ENCODE measurements around the gene SHISAL1. TPM values are rescaled to one million over a fixed set of nuclear protein-coding genes. Genes with fewer than 3 reads are reported as not detected.

SHISAL1 gene
- total and polyA plus RNA-seq, 10 of the 15 experiments (the other 5 are each of a cell fraction or from before 2014, with no cell fraction given): not detected

DNA sequence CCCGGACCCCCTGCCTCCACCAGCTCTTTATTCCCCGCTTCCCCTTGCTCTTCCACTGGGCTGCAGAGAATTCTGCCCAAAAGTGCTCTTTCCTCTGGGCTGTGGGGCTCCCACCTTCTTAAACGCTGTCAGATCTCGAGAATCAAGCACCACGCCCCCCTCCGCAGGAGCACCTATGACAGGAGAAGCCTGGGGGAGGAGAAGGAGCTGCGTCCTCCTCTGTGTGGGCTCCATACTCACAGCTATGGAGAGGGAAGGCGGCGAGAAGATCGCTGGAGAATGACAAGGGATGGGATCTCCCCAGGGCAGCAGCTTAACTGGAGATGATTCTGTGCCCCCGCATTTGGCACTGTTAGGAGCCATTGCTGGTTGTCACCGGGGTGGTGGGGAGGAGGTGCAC, 19.7 kb downstream of the SHISAL1 start:
- CTCF ChIA-PET: interaction anchor here (0.7 kb wide), 1 partner anchor 373 kb away, joined by 4 read pairs; no protein-coding TSS in a partner anchor
- intact Hi-C loops (cut with micrococcal nuclease; ENCODE audit: unreplicated experiment): no loop called here
- POLR2A ChIA-PET: no interaction called here

GRCh38 chr22:44292521-44292920, 20.2 kb downstream of the SHISAL1 start:
- POLR2A ChIA-PET: no interaction called here
- FAIRE-seq: no peak
- H3K9me3 ChIP-seq (replicated peaks; ENCODE audit: control insufficient read depth, insufficient read depth, low read length): no peaks in the 10 kb centered on the region; the same call in 2 of the 3 replicates
- no TSS peak for BruUV-seq (replicated peaks)
- RAD21 ChIA-PET (ENCODE audit: unreplicated experiment): no interaction called here
- H3K27ac ChIP-seq (ENCODE audit: control insufficient read depth, insufficient read depth): no peak overlapping the region
- 0 out of 2 replicates have a peak, but pooled peaks cover 2% of the 10 kb centered on the region for H4K20me1 ChIP-seq (ENCODE audit: control insufficient read depth, insufficient read depth)
- H3K4me2 ChIP-seq (ENCODE audit: control insufficient read depth, insufficient read depth): no peak overlapping the region
- no peaks in the 10 kb centered on the region; a peak in 1 of 4 replicates for H3K27me3 ChIP-seq (replicated peaks in 1 of 2; ENCODE audit: control insufficient read depth in 2 of 2, insufficient read depth in 2 of 2, low read length in 1 of 2)
- H3K4me3 ChIP-seq: no peak overlapping the region
- intact Hi-C loops (cut with micrococcal nuclease; ENCODE audit: unreplicated experiment) (no loop called here), in situ Hi-C loops (cut with MboI) (no loop called here)
- no peaks in the 10 kb centered on the region for H3K4me1 ChIP-seq (ENCODE audit: control insufficient read depth, insufficient read depth, low read length)
- ATAC-seq: no peak
- no peak overlapping the region for H3K9ac ChIP-seq (ENCODE audit: control insufficient read depth, insufficient read depth, low read length)
- no peaks in the 10 kb centered on the region for H3K79me2 ChIP-seq (ENCODE audit: control insufficient read depth, insufficient read depth, low read length)
- no peaks in the 10 kb centered on the region for H3K36me3 ChIP-seq (ENCODE audit: control insufficient read depth in 2 of 2, insufficient read depth in 2 of 2, low read length in 1 of 2)
- WGBS (ENCODE audit: insufficient coverage, insufficient replicate concordance, low lambda C conversion rate, missing lambda C conversion rate): 29% methylated on average over 10 of the region's 10 CpGs
- no peak for DNase-seq (ENCODE audit: low read depth, low spot score)
- CTCF ChIA-PET: interaction anchor here (0.7 kb wide), 1 partner anchor 374 kb away, joined by 4 read pairs; no protein-coding TSS in a partner anchor
- H2AFZ ChIP-seq (ENCODE audit: control insufficient read depth, low read depth, low read length): no peak overlapping the region
- SMC1A ChIA-PET (ENCODE audit: uncharacterized antibody, unreplicated experiment): no interaction called here
- no peak for TF ChIP-seq IRF3 (IDR thresholded peaks at IDR 0.05)
- TF ChIP-seq ZNF687 (IDR thresholded peaks at IDR 0.05): no peak
- no peak for TF ChIP-seq RB1 (IDR thresholded peaks at IDR 0.05; ENCODE audit: borderline replicate concordance)
- no peak for TF ChIP-seq BCLAF1 (IDR thresholded peaks at IDR 0.05)
- TF ChIP-seq DPF2 (IDR thresholded peaks at IDR 0.05): no peak
- TF ChIP-seq PML (IDR thresholded peaks at IDR 0.05; ENCODE audit: low read length): no peak
- no peak for TF ChIP-seq SIX5 (IDR thresholded peaks at IDR 0.05; ENCODE audit: low read depth, low read length, severe bottlenecking)
- TF ChIP-seq RELA (IDR thresholded peaks at IDR 0.05; ENCODE audit: borderline replicate concordance, partially characterized antibody): no peak
- no peak for TF ChIP-seq SREBF1 (IDR thresholded peaks at IDR 0.05; ENCODE audit: low read length)

More for the DNA sequence above, 19.7 kb downstream of the SHISAL1 start:
- 32% methylated on average over 12 of the region's 12 CpGs for WGBS (ENCODE audit: insufficient coverage, insufficient replicate concordance, low lambda C conversion rate, missing lambda C conversion rate)
- Histone ChIP-seq H3K36me3 (ENCODE audit: control insufficient read depth in 2 of 2, insufficient read depth in 2 of 2, low read length in 1 of 2) (no peaks in the 10 kb centered on the region), H2AFZ (ENCODE audit: control insufficient read depth, low read depth, low read length) (no peak overlapping the region), H3K27me3 (replicated peaks in 1 of 2; ENCODE audit: control insufficient read depth in 2 of 2, insufficient read depth in 2 of 2, low read length in 1 of 2) (no peaks in the 10 kb centered on the region; a peak in 1 of 4 replicates), H3K4me3 (no peak overlapping the region), H3K9me3 (replicated peaks; ENCODE audit: control insufficient read depth, insufficient read depth, low read length) (no peaks in the 10 kb centered on the region; the same call in 2 of the 3 replicates), H3K4me1 (ENCODE audit: control insufficient read depth, insufficient read depth, low read length) (no peaks in the 10 kb centered on the region), H3K4me2 (ENCODE audit: control insufficient read depth, insufficient read depth) (no peak overlapping the region), H3K79me2 (ENCODE audit: control insufficient read depth, insufficient read depth, low read length) (no peaks in the 10 kb centered on the region), H4K20me1 (ENCODE audit: control insufficient read depth, insufficient read depth) (0 out of 2 replicates have a peak, but pooled peaks cover 2% of the 10 kb centered on the region), H3K9ac (ENCODE audit: control insufficient read depth, insufficient read depth, low read length) (no peak overlapping the region), H3K27ac (ENCODE audit: control insufficient read depth, insufficient read depth) (no peak overlapping the region)
- BruUV-seq (replicated peaks): no TSS peak
- ChIA-PET SMC1A (ENCODE audit: uncharacterized antibody, unreplicated experiment) (no interaction called here), RAD21 (ENCODE audit: unreplicated experiment) (no interaction called here)
- DNase-seq (ENCODE audit: low read depth, low spot score): no peak
- TF ChIP-seq CBX3 (IDR thresholded peaks at IDR 0.05; ENCODE audit: borderline replicate concordance, low read depth) (no peak), NR2F1 (conservative IDR thresholded peaks at IDR 0.05) (no peak)
- in situ Hi-C loops (cut with MboI): no loop called here
- FAIRE-seq: no peak
- ATAC-seq: no peak

Measured in GM12878 (cell line).